Measurements from ENCODE around the gene MYO10.

Gene MYO10

DNA sequence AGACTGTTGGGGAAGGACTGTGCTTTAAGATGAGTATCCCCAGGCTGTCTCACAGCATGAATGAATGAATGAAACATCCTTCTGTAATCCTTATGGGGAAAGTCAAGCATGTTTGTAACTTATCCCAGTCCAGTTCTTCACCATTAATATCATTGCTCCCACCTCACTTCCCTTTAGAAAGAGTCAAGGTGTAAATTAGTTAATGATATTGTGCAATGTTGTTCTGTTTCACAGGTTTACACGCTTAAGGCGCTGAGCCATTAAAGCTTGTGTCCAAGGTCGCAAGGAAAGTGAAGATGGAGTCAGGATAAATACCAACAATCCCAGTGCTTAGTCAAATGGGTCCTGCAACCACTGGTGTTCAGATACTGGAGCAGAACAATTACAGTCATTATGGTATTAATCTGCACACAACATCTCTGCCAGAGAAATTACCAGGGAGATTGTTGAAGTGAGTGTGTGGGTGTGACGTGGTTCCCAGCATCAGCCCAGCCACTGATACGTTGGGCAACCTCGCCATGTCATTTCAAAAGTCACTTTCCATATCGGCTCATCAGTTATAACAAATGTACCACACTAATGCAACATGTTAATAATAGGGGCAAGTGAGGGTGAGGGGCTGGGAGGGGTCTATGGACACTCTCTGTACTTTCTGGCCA, 1.5 kb upstream of the MYO10 start:
- no peak for DNase-seq

DNA sequence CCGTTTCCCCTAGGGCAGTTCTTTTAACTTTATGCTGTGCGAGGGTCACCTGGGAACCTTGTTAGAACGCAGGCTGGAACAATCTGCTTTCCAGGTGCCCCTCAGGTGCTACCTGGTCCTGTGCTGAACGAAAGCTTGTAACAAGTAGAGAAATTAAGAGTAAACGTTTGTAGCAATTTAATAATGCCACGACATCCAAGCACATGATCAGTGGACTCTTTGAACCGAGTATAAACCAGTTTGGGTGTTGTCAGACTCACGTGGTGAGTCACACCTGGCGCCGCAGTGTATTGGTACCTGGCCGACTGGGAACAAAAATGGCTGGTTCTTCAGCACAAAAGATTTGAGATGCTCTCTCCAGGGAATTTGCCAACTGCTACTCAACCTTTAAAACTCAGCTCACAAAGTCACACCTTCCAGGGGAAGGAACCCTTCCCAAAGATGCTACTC, 926 bp upstream of the MYO10 start:
- DNase-seq, result no peak

- no peak for DNase-seq
Measured at GRCh38 chr5:16935231-16936149, 598 bp downstream of the MYO10 start.

- no peak for DNase-seq
Measured at GRCh38 chr5:16934677-16935153, 1.4 kb downstream of the MYO10 start.

- DNase-seq, result no peak
Measured at GRCh38 chr5:16934123-16934522, 2.0 kb downstream of the MYO10 start.

GRCh38 chr5:16933337-16933736, 2.8 kb downstream of the MYO10 start:
- no peak for DNase-seq

GRCh38 chr5:16932401-16932800, 3.7 kb downstream of the MYO10 start:
- DNase-seq, result no peak

DNA sequence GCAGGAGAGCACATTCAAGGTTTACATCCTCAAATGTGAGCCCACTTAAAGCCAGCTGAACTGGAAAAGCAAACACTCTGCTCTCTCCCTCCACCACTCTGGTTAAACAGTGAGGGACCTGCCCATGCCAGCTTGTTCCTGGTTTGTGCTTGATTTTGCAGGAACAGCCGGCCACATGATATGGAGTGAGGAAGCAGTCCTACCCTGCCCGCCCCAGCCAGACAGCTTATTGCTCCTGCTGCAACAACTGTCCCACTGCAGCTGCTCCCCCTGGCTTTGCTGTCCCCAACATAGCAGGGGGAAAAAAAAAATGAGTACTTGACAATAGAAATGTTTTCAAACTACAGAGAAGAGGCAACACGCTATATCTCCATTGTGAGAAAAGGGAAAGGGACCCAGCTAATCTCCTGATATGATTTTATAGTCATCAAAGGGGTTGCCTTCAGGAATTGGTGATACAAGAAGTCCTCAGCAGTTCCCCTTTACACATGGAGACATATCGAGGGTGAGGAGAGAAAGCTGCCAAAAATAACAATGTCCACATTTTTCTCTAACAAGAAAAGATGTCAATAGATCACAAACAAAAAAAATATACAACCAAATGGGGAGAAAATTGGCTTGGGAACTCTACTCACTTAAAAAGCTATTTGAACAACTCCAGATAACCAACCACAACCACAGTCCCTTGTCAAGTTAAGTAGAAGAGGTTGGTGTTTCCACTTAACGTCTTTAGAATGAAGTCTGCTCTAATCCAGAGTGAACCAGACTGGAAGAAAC, 4.6 kb downstream of the MYO10 start:
- no peak for DNase-seq

- DNase-seq, result no peak
Measured at GRCh38 chr5:16930496-16930895, 5.6 kb downstream of the MYO10 start.

DNA sequence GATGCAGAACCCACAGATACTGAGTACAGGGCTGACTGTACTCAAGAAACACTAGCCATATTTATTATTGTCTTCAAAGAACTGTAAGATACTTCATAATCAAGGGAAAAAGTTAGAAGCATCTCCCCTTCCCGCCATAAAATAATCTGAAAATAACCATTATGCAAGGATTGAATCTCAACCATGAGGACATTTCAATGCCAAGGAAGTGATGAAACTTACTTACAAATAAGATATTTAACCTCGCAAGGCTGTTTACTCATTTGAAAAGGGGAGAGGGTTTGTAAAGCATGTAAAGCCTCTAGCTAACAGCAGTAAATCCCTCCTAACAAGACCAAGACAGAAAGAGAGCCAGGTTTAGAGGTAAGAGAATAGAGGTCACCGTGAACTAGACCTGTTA, 6.3 kb downstream of the MYO10 start:
- no peak for DNase-seq

DNA sequence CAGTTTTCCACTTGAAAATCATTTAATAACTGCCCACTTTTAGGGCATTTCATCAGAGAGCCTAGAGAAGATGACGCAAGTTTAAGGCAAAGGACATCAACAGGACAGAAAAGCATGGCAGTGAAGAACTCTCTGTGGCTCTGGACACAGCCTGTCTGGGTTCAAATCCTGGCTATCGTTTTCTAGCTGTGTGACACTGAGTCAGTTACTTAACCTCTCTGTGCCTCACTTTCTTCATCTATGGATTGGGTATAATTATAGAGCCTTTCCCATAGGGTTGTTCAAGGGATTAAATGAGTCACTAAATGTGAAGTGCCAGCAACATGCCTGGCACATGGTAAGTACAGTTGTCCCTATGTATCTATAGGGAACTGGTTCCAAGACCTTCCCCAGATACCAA, 6.7 kb downstream of the MYO10 start:
- DNase-seq, result no peak

GRCh38 chr5:16927613-16928012, 8.5 kb downstream of the MYO10 start:
- DNase-seq, result no peak

DNA sequence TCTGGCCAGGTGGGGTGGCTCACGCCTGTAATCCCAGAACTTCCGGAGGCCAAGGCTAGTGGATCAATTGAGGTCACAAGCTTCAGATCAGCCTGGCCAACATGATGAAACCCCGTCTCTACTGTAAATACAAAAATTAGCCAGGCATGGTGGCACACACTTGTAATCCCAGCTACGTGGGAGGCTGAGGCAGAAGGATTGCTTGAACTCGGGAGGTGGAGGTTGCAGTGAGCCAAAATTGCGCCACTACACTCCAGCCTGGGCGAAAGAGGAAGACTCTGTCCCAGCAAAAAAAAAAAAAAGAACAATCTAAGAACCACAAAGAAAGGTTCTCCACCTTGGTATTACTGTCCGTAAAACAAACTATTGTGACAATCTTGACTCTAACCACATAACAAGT, 9.7 kb downstream of the MYO10 start:
- no peak for DNase-seq

DNA sequence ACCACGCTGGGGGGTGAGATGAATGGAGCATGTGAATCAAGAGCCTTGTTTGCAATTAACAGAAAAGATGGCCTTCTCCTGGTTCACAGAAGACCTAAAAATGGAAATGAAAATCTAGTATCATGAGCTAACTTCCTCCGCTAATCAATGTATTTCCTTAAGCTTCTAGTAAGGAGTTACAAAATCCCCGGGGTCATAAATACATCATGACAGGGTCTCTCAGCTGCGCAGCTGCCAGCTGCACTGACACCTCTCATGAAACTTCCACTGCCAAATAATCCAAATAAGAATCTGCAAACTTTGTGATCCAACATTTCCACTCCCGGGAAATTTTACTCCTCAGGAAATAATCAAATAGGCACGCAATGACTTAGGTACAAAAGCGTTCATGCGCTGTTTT, 11.9 kb downstream of the MYO10 start:
- no peak for DNase-seq

GRCh38 chr5:16922430-16922829, 13.7 kb downstream of the MYO10 start:
- DNase-seq, result no peak

DNA sequence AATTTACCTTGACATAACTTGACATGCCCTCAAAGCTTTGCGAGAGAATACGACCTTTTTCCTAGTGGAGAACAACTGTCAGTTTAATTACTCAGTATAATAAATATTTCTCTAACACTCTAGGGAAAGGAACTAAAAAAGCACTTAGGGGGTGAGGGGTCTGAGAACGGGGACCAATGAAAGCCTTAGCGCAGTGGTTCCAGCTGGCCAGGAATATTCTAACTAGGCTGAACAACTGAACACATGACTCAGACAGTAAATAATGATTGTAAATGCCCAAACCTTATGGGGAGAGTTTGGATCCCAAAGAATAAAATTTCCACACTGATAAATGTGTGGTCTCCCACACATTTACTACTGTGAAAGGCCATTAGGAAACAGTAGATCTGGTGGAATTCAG, 14.9 kb downstream of the MYO10 start:
- no peak for DNase-seq

DNA sequence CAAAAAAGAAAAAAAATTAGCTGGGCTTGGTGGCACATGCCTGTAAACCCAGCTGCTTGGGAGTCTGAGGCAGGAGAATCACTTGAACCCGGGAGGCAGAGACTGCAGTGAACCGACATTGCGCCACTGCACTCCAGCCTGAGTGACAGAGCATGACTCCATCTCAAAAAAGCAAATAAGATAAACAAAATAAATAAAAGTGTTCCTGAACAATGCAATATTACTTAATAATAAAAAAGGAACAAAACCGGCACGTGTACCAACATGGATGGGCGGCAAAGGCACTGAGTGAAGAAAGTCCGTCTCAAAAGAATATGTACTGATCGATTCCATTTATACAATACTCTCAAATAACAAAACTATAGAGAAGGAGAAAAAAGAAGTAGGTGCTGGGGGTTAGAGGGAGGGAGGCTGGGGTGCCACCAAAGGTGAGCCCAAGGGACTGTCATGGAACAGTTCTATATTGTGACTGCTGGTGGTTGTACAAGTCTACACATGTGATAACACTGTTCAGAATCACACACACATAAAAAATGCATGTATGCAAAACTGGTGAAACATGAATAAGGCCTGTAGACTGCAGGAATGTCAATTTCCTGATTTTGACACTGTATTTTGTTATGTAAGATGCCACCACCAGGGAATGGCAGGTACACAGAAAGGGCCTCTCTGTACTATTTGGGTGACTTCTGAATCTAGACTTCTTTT, 15.8 kb downstream of the MYO10 start:
- no peak for DNase-seq

DNA sequence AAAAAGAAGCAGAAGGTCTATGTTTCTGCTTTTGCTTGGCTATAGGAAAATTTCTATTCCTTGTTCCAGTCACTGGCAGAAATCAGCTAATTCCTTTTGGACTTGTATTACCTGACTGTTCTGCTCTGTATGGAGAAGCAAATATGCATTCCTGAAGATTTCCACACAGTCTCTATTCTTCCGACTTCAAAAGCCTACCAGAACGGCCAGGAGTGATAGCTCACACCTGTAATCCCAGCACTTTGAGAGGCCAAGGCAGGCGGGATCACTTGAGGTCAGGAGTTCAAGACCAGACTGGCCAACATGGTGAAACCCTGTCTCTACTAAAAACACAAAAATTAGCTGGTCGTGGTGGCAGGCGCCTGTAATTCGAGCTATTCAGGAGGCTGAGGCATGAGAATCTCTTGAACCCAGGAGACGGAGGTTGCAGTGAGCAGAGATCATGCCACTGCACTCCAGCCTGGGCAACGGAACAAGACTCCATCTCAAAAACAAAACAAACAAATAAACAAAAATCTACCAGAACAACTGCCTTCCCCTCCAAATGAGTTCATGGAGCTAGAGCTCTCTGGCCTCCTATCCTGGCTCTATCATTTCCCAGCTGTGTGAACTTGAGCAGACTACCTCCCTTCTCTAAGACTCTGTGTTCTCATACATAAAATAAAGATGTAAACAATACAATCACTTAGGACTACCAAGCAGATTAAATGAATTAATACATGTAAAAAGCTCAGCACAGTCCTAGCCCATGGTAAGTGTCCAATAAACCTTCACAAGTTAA, 17.0 kb downstream of the MYO10 start:
- DNase-seq, result no peak

DNA sequence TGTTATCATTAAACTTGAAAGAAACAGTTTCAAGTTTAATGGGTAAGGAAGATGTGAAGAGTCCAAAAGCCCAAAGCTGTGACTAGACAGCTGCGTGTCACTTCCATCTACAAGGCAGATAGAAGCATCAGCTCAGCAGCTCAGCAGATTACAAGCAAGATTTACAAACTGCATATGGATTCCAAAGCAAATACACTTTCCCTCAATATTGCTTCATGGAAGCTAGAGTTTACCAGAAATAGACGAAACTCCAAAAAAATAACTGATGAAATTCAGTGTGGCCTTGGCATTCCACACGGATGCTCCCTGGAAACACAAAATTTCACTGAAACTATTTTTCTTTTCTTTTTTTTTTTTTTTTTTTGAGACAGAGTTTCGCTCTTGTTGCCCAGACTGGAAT, 17.9 kb downstream of the MYO10 start:
- DNase-seq, result no peak

GRCh38 chr5:16916262-16916878, 19.7 kb downstream of the MYO10 start:
- no peak for DNase-seq

GRCh38 chr5:16914584-16914983, 21.5 kb downstream of the MYO10 start:
- DNase-seq, result no peak

GRCh38 chr5:16914108-16914435, 22.0 kb downstream of the MYO10 start:
- no peak for DNase-seq
